Stimulated activated CD8-positive, alpha-beta memory T cell treated with anti-CD3 and anti-CD28 coated beads, Interleukin-7, amount 100 ng/mL, for 24 hours (primary cell): ENCODE data around the gene LFNG.

Experiments
- DNase-seq: peaks from one replicate; pipeline ENCODE4 v3.0.0-alpha.2; 2020; ENCODE audit warnings: low read depth

LFNG gene

GRCh38 chr7:2572101-2572842, 52.7 kb downstream of the LFNG start:
- DNase-seq: no peak

DNA sequence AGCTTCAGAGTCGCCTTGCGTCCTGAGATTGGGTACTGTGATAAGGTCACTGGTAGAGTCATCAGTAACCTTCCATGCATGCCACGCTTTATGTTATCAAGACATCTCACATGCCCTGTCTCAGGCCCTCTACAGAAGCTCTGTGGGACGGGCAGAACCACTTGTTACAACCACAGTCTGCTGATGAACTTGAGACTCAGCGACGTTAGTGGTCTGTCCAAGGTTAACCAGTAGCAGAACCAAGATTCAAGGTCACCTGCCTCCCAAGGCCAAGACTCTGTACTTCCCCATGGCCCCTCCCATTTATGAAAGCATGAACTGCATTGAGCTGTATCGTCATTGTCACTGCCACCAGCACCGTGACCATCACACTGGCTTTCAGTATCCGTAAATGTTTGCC, 54.2 kb downstream of the LFNG start:
- no peak for DNase-seq

DNA sequence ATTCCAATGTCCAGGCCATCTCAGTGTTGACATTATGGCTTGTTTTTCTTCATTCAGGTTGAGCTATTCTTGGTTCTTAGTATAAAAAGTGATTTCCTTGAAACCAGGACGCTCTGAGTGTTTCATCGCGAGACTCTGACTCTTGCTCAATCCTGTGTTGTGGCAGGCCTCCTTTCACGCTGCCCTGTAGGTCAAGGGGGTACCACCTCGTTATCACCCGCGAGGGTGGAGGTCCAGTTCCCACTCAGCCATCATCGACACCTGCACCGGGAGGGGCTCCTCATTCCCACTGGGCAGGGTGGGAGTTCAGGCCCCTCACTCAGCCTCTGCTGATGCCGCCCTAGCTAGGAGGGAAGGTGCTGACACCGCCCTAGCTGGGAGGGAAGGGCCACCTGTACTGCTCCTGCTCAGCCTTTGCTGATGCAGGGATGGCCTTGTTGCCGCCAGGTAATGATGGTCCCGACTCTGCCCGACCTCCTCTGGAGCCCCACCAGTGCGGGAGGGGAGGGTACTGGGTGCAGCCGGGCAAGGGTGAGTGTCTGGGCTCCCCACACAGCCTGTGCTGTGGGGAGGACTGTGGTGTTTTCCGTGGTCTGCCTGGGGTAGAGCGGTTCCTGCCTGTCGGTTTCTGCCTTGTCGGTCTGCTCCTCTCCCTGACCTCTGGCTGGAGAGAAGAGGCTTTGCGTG, 55.6 kb downstream of the LFNG start:
- no peak for DNase-seq

DNA sequence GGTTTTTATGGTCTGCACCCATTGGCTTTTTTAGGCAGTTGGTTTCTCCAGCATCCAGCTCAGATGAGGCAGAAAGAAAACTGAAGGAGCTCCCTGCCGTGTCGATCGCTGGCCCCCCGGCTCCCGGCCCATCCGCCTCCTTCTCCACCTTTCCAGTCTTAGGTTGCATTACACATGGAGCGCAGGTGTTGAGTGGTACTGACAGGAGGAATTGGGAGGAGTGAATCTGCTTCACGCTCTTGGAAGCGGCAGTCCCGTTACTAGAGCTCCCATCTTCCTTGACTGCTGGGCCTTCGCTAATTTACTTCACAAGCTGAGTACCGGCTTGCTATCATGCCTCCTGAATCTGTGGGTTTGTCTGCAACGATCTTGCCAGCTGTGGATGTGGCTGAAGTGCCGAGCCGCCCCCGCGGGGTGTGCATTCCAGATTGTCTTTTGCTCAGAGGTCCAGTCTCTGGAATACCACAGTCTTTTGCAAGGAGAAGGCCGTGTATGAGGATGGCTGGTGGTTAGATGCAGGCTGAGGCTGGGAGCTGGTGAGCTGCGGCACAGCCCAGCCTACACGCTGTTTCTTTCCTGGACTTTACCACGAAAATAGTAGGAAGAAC, 56.3 kb downstream of the LFNG start:
- DNase-seq: no peak

- no peak for DNase-seq
Measured at GRCh38 chr7:2576742-2577491, 57.3 kb downstream of the LFNG start.
